Measurements from ENCODE around the gene SLC35E4. TPM values are rescaled to one million over a fixed set of nuclear protein-coding genes. Genes with fewer than 3 reads are reported as not detected.

The SLC35E4 gene
- total and polyA plus RNA-seq, 2 experiments from 2014 or later: 2.6 to 11.3 TPM

GRCh38 chr22:30652852-30653251, 17.3 kb downstream of the SLC35E4 start:
- no peak for ATAC-seq

GRCh38 chr22:30654361-30654760, 18.8 kb downstream of the SLC35E4 start:
- Histone ChIP-seq H4K20me1 (replicated peaks; ENCODE audit: insufficient read depth) (no peaks in the 10 kb centered on the region), H3K4me1 (ENCODE audit: insufficient read depth) (peaks cover 4% of the 10 kb centered on the region), H3K27ac (ENCODE audit: low read depth) (no peak overlapping the region), H3K79me2 (replicated peaks; ENCODE audit: insufficient read depth) (no peaks in the 10 kb centered on the region), H2AFZ (no peak overlapping the region), H3K9me2 (ENCODE audit: insufficient read depth) (no peaks in the 10 kb centered on the region), H3K36me3 (ENCODE audit: insufficient read depth) (no peaks in the 10 kb centered on the region), H3K4me2 (no peak overlapping the region), H3K4me3 (no peak overlapping the region), H3F3A (replicated peaks; ENCODE audit: low read depth) (peaks cover 2% of the 10 kb centered on the region; the same call in 1 of the 2 replicates), H3K27me3 (ENCODE audit: insufficient read depth) (no peaks in the 10 kb centered on the region)
- peaks cover 17% of the 10 kb centered on the region for H3K27me3 Mint-ChIP-seq (ENCODE audit: insufficient read depth, low read depth, poor library complexity)
- H3K27ac Mint-ChIP-seq: no peak overlapping the region
- ATAC-seq (no peak), DNase-seq (ENCODE audit: low spot score) (no peak)
- no peak overlapping the region for H3K4me3 Mint-ChIP-seq
- peaks cover 6% of the 10 kb centered on the region for H3K4me1 Mint-ChIP-seq
- H3K9me3 Mint-ChIP-seq: peaks cover 3% of the 10 kb centered on the region; the same call in 2 of the 3 replicates
- H3K36me3 Mint-ChIP-seq (ENCODE audit: low read depth): peaks cover 10% of the 10 kb centered on the region; the same call in 1 of the 3 replicates
- TF ChIP-seq CTCF (conservative IDR thresholded peaks at IDR 0.05; ENCODE audit: low read depth in 2 of 2) (no peak), POLR2AphosphoS5 (IDR thresholded peaks at IDR 0.05; ENCODE audit: low read depth) (no peak), STAT1 (IDR thresholded peaks at IDR 0.05; ENCODE audit: unreplicated experiment) (no peak), ZNF462 (CRISPR knock-in tag; IDR thresholded peaks at IDR 0.05) (no peak), REST (IDR thresholded peaks at IDR 0.05; ENCODE audit: unreplicated experiment) (no peak), ZNF331 (CRISPR knock-in tag; IDR thresholded peaks at IDR 0.05; ENCODE audit: low read depth) (no peak), CREB1 (CRISPR knock-in tag; IDR thresholded peaks at IDR 0.05; ENCODE audit: low read depth) (no peak), EZH2 (IDR thresholded peaks at IDR 0.05; ENCODE audit: low read depth, unreplicated experiment) (no peak), EZH2phosphoT487 (IDR thresholded peaks at IDR 0.05; ENCODE audit: unreplicated experiment) (no peak), JUNB (IDR thresholded peaks at IDR 0.05; ENCODE audit: unreplicated experiment) (no peak)

More at GRCh38 chr22:30652852-30653251, 17.3 kb downstream of the SLC35E4 start:
- peaks cover 7% of the 10 kb centered on the region; the same call in 1 of the 3 replicates for H3K36me3 Mint-ChIP-seq (ENCODE audit: low read depth)
- Histone ChIP-seq H3K79me2 (replicated peaks; ENCODE audit: insufficient read depth) (no peaks in the 10 kb centered on the region), H3F3A (replicated peaks; ENCODE audit: low read depth) (peaks cover 2% of the 10 kb centered on the region; the same call in 1 of the 2 replicates), H4K20me1 (replicated peaks; ENCODE audit: insufficient read depth) (no peaks in the 10 kb centered on the region), H3K9me2 (ENCODE audit: insufficient read depth) (no peaks in the 10 kb centered on the region), H3K4me2 (no peak overlapping the region), H3K27ac (ENCODE audit: low read depth) (no peak overlapping the region), H2AFZ (no peak overlapping the region), H3K27me3 (ENCODE audit: insufficient read depth) (no peaks in the 10 kb centered on the region), H3K36me3 (ENCODE audit: insufficient read depth) (no peaks in the 10 kb centered on the region), H3K4me1 (ENCODE audit: insufficient read depth) (peaks cover 4% of the 10 kb centered on the region), H3K4me3 (no peak overlapping the region)
- TF ChIP-seq EZH2 (IDR thresholded peaks at IDR 0.05; ENCODE audit: low read depth, unreplicated experiment): no peak
- TF ChIP-seq CREB1 (CRISPR knock-in tag; IDR thresholded peaks at IDR 0.05; ENCODE audit: low read depth): no peak
- no peak for TF ChIP-seq ZNF331 (CRISPR knock-in tag; IDR thresholded peaks at IDR 0.05; ENCODE audit: low read depth)
- TF ChIP-seq POLR2AphosphoS5 (IDR thresholded peaks at IDR 0.05; ENCODE audit: low read depth): no peak
- H3K4me3 Mint-ChIP-seq: no peak overlapping the region
- H3K9me3 Mint-ChIP-seq: peaks cover 3% of the 10 kb centered on the region; the same call in 1 of the 3 replicates
- DNase-seq (ENCODE audit: low spot score): no peak
- H3K27ac Mint-ChIP-seq: no peak overlapping the region
- peaks cover 13% of the 10 kb centered on the region for H3K27me3 Mint-ChIP-seq (ENCODE audit: insufficient read depth, low read depth, poor library complexity)
- peaks cover 6% of the 10 kb centered on the region for H3K4me1 Mint-ChIP-seq
